GM21737 (cell line): Measurements from ENCODE around the gene SLC16A7.

Source experiments
- ATAC-seq: cut with Tn5 transposase; IDR thresholded peaks from one replicate; pipeline ENCODE4 v1.9.1; 2021; ENCODE audit warnings: mild to moderate bottlenecking, moderate library complexity; ENCODE audit not compliant: unreplicated experiment

The SLC16A7 gene

GRCh38 chr12:59619461-59620240, 23.8 kb downstream of the SLC16A7 start:
- ATAC-seq = no peak

- no peak for ATAC-seq
Observed at GRCh38 chr12:59620326-59620725, 24.5 kb downstream of the SLC16A7 start.

DNA sequence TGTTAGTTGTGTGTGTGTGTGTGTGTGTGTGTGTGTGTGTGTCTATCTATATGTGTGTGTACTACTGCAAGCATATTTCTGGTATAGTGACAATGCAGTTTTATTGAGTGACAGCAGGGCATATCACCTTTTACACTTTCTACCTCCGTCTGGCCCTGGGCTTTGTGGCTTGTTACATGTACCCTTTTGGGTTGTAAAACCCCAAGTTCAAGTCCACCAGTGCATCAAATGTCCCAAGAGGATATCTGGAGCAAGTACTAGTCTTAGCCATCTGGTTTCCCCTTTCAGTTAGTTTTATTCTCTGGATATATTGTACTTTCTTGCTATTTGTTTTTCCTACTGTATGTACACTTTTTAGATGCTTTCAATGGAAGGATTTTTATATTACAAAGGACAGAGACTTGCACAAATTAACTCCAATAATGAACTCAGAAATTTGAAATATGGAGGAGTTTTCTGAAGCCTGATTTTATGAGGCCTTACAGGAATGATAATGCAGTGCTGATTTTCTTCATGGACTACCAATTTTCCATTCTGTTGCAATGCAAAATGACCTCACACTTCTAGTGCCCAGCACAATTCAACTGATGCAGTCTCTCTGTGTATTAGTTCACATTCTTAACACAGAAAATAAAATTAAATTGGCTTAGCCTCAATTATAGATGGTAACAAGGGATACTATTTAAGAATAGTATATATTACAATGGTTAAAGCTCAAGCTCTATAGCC, 29.1 kb downstream of the SLC16A7 start:
- ATAC-seq = no peak

GRCh38 chr12:59626382-59626781, 30.6 kb downstream of the SLC16A7 start:
- no peak for ATAC-seq

DNA sequence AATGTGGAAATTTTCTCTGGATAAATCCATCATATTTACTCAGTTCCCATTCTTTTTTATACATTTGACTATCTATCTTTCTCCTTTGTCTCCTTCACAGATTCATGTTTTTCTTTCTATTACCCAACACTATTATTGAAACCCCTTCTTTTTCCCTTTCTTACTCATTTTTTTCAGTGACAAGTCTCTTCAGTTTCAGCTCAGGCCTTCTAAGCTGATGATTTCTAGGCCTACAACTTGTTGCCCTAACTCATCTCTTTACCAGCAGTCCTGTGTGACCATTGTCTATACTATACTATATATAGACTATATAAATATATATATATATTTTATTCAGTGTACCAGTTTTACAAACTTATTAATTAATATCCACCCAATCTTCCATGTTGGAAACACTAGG, 31.8 kb downstream of the SLC16A7 start:
- no peak for ATAC-seq

GRCh38 chr12:59629890-59630289, 34.1 kb downstream of the SLC16A7 start:
- ATAC-seq = no peak

GRCh38 chr12:59632408-59632807, 36.6 kb downstream of the SLC16A7 start:
- ATAC-seq = no peak

DNA sequence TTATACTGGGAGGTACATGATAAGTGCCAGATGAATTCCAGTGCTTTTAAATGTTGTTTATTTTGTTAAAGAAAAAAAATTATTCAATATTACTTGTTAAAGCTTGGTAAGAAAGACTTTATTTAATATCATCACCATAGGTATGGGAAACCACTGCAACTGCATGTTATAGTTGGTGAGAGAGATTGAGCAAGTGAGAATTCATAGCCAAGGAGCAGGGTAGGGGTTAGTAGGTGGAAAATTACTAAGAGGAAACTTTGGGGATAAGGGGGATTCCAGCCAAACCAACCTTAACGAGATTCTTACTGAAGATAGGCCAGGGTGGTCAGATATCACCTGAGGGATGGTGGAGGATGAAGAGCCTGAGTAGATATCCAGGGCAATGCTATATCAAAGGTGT, 38.4 kb downstream of the SLC16A7 start:
- ATAC-seq = no peak

DNA sequence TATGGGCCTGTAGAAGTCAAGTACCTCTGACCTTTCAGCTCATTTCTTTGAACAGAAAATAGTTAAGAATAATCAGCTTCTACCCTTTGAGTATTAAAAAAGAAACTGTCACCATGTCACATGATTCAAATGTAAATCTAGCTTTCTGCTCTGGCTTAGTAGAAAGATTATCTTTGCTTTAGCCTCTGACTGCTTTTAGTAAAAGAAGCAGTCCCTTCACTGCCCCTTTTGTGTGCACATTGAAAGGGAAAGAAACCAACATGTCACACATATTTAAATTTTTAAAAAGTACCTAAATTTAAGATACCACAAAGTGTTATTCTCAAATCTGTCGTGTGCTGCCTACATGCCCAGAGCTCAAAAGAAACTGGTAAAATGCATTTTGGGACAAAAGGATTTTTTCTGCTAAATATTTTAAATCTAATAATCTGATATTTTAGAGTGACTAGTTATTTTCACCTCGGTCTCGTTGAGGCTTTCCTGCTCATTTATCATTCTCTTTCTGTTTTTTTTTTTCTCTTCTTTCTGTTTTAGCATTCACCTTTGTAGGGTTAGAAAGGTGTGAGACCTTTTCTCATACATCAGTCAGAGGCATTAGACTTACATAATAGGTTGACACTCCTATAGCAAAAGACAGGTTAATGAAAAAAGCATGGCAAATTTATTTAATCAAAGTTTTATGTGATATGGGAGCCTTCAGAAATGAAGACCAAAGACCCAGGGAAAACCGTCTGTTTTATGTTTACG, 41.3 kb downstream of the SLC16A7 start:
- no peak for ATAC-seq

DNA sequence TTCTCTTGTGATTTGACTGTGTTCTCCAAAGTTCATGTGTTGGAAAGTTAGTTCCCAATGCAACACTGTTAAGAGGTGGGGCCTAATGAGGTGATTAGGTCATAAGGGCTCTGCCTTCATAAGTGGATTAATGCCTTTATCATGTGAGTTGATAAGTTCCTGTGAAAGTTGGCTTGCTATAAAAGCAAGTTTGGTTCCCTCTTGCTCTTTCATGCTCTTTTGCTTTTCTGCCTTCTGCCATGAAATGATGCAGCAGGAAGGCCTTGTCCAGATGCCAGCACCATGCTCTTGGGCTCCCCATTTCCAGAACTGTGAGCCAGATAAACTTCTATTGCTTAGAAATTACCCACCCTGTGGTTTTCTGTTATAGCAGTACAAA, 41.9 kb downstream of the SLC16A7 start:
- ATAC-seq = no peak

DNA sequence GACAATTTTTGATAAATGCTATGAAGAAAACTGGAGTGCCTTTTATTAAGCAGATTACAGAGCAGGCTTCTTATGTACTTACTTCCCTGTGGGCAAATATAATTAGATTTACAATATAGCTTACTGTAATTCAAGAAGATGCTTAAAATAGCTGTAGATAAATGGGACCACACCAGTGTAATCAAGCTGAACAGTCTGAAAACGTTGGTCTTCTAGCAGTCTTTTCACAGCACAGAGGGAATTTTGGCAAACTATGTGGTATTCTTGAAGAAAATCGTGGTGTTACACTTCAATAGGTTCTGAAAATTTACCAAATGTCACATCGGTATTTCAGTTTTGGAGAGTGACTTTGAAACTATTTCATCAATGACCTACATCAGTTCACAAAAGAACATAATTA, 47.7 kb downstream of the SLC16A7 start:
- no peak for ATAC-seq

DNA sequence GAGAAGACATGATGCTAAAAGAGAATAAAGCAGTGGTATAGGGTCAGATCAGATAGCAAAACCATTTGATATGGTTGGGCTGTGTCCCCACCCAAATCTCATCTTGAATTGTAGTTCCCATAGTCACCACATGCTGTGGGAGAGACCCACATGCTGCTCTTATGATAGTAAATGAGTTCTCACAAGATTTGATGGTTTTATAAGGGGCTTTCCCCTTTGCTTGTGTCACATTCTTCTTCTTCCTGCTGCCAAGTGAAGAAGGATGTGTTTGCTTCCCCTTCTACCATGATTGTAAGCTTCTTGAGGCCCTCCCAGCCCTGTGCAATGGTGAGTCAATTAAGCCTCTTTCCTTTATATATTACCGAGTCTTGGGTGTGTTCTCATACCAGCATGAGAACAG, 49.4 kb downstream of the SLC16A7 start:
- no peak for ATAC-seq

DNA sequence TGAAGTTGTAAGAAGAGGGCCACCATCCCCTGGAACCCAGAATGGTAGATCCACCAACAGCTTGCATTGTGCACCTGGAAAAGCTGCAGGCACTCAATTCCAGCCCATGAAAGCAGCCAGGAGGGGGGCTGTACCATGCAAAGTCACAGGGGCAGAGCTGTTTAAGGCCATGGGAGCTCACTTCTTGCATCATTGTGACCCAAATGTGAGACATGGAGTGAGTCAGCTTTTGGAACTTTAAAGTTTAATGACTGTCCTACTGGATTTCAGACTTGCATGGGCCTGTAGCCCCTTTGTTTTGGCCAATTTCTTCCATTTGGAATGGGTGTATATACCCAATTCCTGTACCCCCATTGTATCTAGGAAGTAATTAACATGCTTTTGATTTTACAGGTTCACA, 50.8 kb downstream of the SLC16A7 start:
- no peak for ATAC-seq

DNA sequence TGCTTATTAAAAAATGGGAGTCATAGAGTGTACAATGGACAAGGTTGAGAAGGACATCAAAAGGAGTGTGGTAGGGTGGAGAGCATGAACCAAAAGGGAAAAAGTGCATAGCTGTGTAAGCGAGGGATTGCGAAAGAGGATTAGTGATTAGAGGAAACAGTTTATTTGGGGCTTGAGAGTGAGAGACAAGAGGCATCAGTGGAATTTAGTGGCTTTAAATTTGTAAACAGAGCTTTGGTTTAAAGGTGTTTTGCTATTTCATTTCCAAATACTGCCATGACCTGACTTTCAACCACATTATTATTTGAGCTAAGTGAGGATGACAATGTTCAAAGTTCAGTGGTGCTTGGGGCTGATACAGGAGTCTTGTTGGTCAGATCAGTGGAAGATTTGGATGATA, 53.4 kb downstream of the SLC16A7 start:
- no peak for ATAC-seq

GRCh38 chr12:59650588-59651228, 54.9 kb downstream of the SLC16A7 start:
- no peak for ATAC-seq

DNA sequence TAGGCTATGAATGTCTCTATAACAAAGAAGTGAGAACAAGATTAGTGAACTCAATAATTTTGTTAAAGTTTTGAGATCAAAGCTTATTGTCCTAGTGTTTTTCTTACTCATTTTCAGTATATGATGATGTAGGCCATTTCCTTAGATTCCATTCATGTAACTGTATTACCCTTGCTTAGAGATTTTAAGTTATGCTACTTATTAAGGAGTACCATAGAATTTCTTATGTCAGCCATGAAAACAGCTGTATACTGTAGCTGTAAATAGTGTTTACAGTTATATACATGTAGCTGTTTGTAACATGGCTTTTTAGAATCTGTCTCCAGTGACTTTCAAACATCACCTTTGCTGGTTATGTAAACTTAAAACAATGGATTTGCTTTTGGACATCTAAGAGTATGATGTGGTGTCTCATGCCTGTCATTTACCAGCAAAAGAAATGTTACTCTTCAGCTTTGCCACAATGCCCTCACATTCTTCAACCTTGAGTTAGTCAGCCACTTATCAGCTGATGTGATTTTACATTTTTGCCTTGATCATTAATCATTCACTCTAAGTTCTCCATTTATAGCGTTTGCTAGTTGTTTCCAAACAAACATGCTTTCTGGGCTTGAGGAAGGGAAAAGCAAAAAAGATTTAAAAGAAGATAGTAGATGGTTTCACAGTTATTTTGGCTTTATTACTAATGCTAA, 55.5 kb downstream of the SLC16A7 start:
- ATAC-seq = no peak

- ATAC-seq = no peak
Observed at GRCh38 chr12:59652130-59652529, 56.3 kb downstream of the SLC16A7 start.

GRCh38 chr12:59654061-59654460, 58.2 kb downstream of the SLC16A7 start:
- ATAC-seq = no peak

DNA sequence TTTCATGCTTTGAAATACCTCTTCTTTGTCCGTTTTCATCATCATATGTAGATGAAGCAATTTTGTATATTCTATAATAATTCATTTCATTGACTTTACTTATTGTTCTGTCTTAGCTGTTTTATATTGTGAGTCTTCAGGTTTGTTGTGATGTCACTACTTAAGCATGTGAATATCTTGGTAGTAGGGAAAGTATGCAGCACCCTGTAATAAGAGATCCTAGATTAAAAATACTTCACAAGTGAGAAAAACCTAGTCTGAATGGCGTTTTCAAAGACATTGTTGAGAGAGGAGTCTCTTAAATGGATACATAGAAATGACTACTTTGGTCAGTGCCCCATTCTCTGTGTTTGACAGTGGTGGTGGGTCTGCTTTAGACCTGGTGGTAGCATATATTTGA, 61.4 kb downstream of the SLC16A7 start:
- no peak for ATAC-seq

GRCh38 chr12:59657711-59658110, 61.9 kb downstream of the SLC16A7 start:
- no peak for ATAC-seq

- ATAC-seq = no peak
Observed at GRCh38 chr12:59660148-59660547, 64.3 kb downstream of the SLC16A7 start.
